DND-41 (cell line): ENCODE measurements around the gene SBNO1.

Experiments used
- ATAC-seq: fragments of 200-7000 bp; cut with Tn5 transposase; 3 replicates; pipeline ENCODE4 v1.9.1; 2021; ENCODE audit warnings: low read depth; ENCODE audit not compliant: insufficient read depth
- DNase-seq: peaks from one replicate; pipeline ENCODE4 v3.0.0-alpha.2; 2020
- H2AFZ ChIP-seq: 2 replicates; pipeline ENCODE4 v1.6.0; 2012; ENCODE audit warnings: low read depth, low read length
- H3K27ac ChIP-seq: 2 replicates; pipeline ENCODE4 v1.5.1; 2012; ENCODE audit warnings: low read length, inconsistent platforms
- H3K27me3 ChIP-seq: fragments of 200-600 bp; sonication (generic); 2 replicates; pipeline ENCODE4 v1.6.0; 2012; ENCODE audit warnings: low read length, mild to moderate bottlenecking, inconsistent platforms; ENCODE audit not compliant: insufficient read depth, poor library complexity
- H3K36me3 ChIP-seq: 2 replicates; pipeline ENCODE4 v1.5.1; 2012; ENCODE audit warnings: low read length, inconsistent platforms; ENCODE audit not compliant: insufficient read depth
- H3K4me1 ChIP-seq: 2 replicates; pipeline ENCODE4 v1.5.1; 2012; ENCODE audit warnings: mild to moderate bottlenecking, low read length; ENCODE audit not compliant: insufficient read depth
- H3K4me2 ChIP-seq: 2 replicates; pipeline ENCODE4 v1.6.0; 2012; ENCODE audit warnings: mild to moderate bottlenecking, moderate library complexity, low read length, inconsistent platforms; ENCODE audit not compliant: insufficient read depth
- H3K4me3 ChIP-seq, 2 experiments: fragments of 200-600 bp in 1 of 2; shearing (Covaris generic) in 1 of 2; 2 replicates each; pipeline ENCODE4 v1.5.1; 2012 to 2016; ENCODE audit warnings: inconsistent platforms in 2 of 2, low read length in 2 of 2, mild to moderate bottlenecking in 2 of 2, low read depth in 1 of 2, moderate library complexity in 1 of 2
- H3K79me2 ChIP-seq: 2 replicates; pipeline ENCODE4 v1.6.0; 2012; ENCODE audit warnings: low read length, inconsistent platforms; ENCODE audit not compliant: insufficient read depth
- H3K9ac ChIP-seq: 2 replicates; pipeline ENCODE4 v1.6.0; 2012; ENCODE audit warnings: low read depth, mild to moderate bottlenecking, inconsistent platforms, low read length, moderate library complexity
- H3K9me3 ChIP-seq: 2 replicates; pipeline ENCODE4 v1.5.1; 2012; ENCODE audit warnings: low read length, moderate library complexity, mild to moderate bottlenecking, inconsistent platforms; ENCODE audit not compliant: insufficient read depth, severe bottlenecking
- H4K20me1 ChIP-seq: 2 replicates; pipeline ENCODE4 v1.6.0; 2012; ENCODE audit warnings: low read length; ENCODE audit not compliant: insufficient read depth
- EZH2 ChIP-seq: IDR thresholded peaks from 3 replicates; pipeline ENCODE4 v1.6.1; 2012; ENCODE audit warnings: borderline replicate concordance, low read depth, mild to moderate bottlenecking, moderate library complexity, low read length, inconsistent platforms; ENCODE audit not compliant: severe bottlenecking
- TF ChIP-seq, protein P1 (sequence below): IDR thresholded peaks from 2 replicates; pipeline ENCODE4 v1.5.1; 2012; ENCODE audit warnings: borderline replicate concordance, low read length, moderate library complexity, mild to moderate bottlenecking; ENCODE audit not compliant: poor library complexity, severe bottlenecking; ENCODE audit errors: extremely low read depth

SBNO1 gene

DNA sequence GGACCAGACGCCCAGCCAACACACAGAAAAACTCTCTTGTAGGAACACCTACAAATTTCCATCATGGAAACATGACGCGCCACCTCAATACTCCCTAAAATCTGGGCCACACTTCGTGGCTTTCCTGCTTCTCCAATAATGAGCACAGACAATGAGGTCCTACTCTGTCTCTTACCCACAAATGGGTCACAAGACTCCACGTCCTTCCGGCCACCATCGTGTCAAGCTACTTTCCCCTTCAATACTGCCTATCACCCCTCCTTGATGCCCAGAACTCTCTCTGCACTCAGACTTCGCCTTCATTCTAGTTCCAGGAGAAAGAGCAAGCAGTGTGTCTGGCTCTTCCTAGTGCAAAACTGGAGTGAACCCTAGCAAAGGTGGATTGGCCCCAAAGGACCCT is 28.1 kb downstream of the SBNO1 start:
- Histone ChIP-seq H3K27ac (no peak overlapping the region), H3K9ac (no peak overlapping the region), H3K4me3 (no peak overlapping the region), H3K4me2 (no peak overlapping the region), H3K9me3 (no peaks in the 10 kb centered on the region), H2AFZ (no peak overlapping the region), H3K4me1 (no peaks in the 10 kb centered on the region), H3K36me3 (peaks cover 83% of the 10 kb centered on the region), H4K20me1 (peaks cover 18% of the 10 kb centered on the region), H3K79me2 (peaks cover 25% of the 10 kb centered on the region), H3K27me3 (no peaks in the 10 kb centered on the region)
- TF ChIP-seq, protein P1, sequence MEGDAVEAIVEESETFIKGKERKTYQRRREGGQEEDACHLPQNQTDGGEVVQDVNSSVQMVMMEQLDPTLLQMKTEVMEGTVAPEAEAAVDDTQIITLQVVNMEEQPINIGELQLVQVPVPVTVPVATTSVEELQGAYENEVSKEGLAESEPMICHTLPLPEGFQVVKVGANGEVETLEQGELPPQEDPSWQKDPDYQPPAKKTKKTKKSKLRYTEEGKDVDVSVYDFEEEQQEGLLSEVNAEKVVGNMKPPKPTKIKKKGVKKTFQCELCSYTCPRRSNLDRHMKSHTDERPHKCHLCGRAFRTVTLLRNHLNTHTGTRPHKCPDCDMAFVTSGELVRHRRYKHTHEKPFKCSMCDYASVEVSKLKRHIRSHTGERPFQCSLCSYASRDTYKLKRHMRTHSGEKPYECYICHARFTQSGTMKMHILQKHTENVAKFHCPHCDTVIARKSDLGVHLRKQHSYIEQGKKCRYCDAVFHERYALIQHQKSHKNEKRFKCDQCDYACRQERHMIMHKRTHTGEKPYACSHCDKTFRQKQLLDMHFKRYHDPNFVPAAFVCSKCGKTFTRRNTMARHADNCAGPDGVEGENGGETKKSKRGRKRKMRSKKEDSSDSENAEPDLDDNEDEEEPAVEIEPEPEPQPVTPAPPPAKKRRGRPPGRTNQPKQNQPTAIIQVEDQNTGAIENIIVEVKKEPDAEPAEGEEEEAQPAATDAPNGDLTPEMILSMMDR: no peak
- TF ChIP-seq EZH2: no peak
- no peak for DNase-seq
- no peak for ATAC-seq

DNA sequence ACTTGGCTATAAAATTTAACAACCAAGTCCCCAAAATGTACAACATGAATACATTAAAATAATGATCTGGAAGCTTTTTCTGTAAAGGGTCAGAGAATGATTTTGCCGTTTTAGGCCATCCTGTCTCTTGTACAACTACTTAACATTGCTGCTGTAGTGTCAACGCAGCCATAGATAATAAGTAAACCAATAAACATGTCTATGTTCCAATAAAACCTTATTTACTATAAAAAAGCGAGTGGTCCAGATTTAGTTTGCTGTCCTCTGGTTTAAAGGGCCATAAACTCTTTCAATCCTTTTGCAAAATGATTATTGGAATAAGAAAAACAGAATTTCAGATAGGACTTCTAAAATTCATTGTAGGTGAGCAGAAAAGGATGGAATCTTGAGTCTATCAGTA is 29.2 kb downstream of the SBNO1 start:
- no peak overlapping the region for H3K27ac ChIP-seq
- ATAC-seq (no peak), DNase-seq (no peak)
- H3K9ac ChIP-seq: no peak overlapping the region
- no peak overlapping the region for H3K4me2 ChIP-seq
- H3K4me1 ChIP-seq: no peaks in the 10 kb centered on the region
- no peak overlapping the region for H2AFZ ChIP-seq
- no peaks in the 10 kb centered on the region for H3K9me3 ChIP-seq
- peaks cover 18% of the 10 kb centered on the region for H4K20me1 ChIP-seq
- peaks cover 21% of the 10 kb centered on the region for H3K79me2 ChIP-seq
- TF ChIP-seq EZH2: no peak
- TF ChIP-seq, protein P1: no peak
- H3K4me3 ChIP-seq: no peak overlapping the region
- no peaks in the 10 kb centered on the region for H3K27me3 ChIP-seq
- H3K36me3 ChIP-seq: peaks cover 84% of the 10 kb centered on the region

DNA sequence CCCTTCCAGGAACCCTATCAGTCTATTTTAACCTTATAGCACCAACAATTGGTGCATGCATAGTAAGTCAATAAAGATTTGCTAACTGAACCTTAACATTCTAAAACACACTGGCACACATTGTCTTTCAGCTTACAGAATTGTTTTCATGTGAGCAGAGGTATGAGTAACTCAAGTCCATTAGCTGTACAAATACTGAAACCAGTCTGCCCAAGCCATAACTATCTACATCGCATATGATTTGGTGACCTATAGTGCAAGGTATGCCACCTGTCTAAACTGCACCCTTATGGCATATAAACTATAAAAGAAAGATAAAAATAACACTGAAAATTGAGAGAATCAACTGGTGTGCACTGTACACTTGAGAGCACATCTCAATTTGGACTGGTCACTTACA is 34.8 kb downstream of the SBNO1 start:
- DNase-seq: no peak
- Histone ChIP-seq H3K27ac (no peak overlapping the region), H4K20me1 (no peaks in the 10 kb centered on the region), H3K9ac (no peak overlapping the region), H3K79me2 (no peaks in the 10 kb centered on the region), H3K4me1 (no peaks in the 10 kb centered on the region), H3K27me3 (no peaks in the 10 kb centered on the region), H2AFZ (no peak overlapping the region), H3K4me2 (no peak overlapping the region), H3K9me3 (no peaks in the 10 kb centered on the region), H3K36me3 (peaks cover 95% of the 10 kb centered on the region), H3K4me3 (no peak overlapping the region)
- no peak for TF ChIP-seq EZH2
- TF ChIP-seq, protein P1: no peak
- no peak for ATAC-seq

DNA sequence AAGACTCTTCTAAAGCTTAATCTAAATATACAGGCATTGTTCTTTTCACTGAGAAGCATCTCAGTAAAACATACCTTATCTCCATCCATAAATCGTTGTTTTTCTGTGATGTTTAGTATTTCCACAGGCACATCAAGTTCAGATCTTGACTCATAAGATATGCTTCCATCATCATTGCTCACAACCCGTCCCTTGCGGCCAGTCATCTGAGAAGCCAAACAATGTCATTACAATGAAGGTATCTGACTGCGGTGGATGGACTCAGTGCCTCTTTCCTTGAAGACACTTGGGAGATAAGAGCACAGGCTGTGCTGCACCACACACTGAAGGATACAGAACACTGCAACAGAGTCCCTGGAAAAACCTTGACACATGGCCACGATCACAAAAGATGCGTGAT is 44.8 kb downstream of the SBNO1 start:
- Histone ChIP-seq H2AFZ (no peak overlapping the region), H3K4me3 (no peak overlapping the region), H3K9ac (no peak overlapping the region), H3K27ac (no peak overlapping the region), H3K4me2 (no peak overlapping the region), H3K4me1 (no peaks in the 10 kb centered on the region), H3K36me3 (peaks cover 98% of the 10 kb centered on the region), H3K79me2 (no peaks in the 10 kb centered on the region), H3K27me3 (no peaks in the 10 kb centered on the region), H4K20me1 (no peaks in the 10 kb centered on the region), H3K9me3 (no peaks in the 10 kb centered on the region)
- TF ChIP-seq EZH2: no peak
- TF ChIP-seq, protein P1: no peak
- DNase-seq (no peak), ATAC-seq (no peak)
